Kidney epithelial cell (primary cell): ENCODE measurements around the gene MYPOP. TPM values are rescaled to one million over a fixed set of nuclear protein-coding genes. Genes with fewer than 3 reads are reported as not detected.

Source experiments
- DNase-seq: peaks from one replicate; pipeline ENCODE4 v3.0.0-alpha.2; 2010; ENCODE audit warnings: low read depth
- H3K27me3 ChIP-seq: 2 replicates; pipeline ENCODE4 v1.6.0; 2011; ENCODE audit warnings: low read length; ENCODE audit not compliant: control insufficient read depth, insufficient read depth
- H3K36me3 ChIP-seq: 2 replicates; pipeline ENCODE4 v1.5.1; 2011; ENCODE audit warnings: low read length; ENCODE audit not compliant: control insufficient read depth, insufficient read depth
- H3K4me3 ChIP-seq: 2 replicates; pipeline ENCODE4 v1.5.1; 2011; ENCODE audit warnings: low read depth, mild to moderate bottlenecking, control low read depth, low read length
- total RNA-seq: library from RNA; depleted of rRNA; stranded (reverse); fragments of >200 nt; gene quantifications from 2 replicates; pipeline ENCODE4 v1.2.3, GENCODE V29; 2015
- TF ChIP-seq, protein P1 (sequence below): IDR thresholded peaks from 2 replicates; pipeline ENCODE4 v1.5.1; 2011; ENCODE audit warnings: mild to moderate bottlenecking, moderate library complexity, low read length, control low read depth, inconsistent platforms; ENCODE audit not compliant: insufficient read depth, poor library complexity, severe bottlenecking

The MYPOP gene
- total RNA-seq, 1 donor from 2014 or later: 3.0 TPM

DNA sequence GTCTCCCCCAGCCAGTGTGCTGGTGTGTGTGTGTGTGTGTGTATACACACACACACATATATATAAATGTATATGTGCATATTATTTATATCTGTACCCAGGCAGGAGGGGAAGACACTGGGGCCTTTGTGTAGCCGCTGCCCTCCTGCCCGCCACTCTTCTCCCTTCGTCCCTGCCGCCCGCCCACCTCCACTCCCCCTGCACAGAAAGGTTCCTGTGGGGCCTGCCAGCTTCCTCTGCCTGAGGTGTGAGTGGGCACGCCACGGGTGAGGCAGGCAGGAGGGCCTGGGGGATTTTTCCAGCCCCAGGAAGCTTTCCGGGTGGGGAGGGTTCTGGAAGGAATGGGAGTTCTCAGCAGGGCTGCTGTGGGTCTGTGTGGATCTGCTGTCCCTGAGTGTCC lies 23.4 kb downstream of the MYPOP start:
- H3K27me3 ChIP-seq: no peaks in the 10 kb centered on the region
- TF ChIP-seq, protein P1, sequence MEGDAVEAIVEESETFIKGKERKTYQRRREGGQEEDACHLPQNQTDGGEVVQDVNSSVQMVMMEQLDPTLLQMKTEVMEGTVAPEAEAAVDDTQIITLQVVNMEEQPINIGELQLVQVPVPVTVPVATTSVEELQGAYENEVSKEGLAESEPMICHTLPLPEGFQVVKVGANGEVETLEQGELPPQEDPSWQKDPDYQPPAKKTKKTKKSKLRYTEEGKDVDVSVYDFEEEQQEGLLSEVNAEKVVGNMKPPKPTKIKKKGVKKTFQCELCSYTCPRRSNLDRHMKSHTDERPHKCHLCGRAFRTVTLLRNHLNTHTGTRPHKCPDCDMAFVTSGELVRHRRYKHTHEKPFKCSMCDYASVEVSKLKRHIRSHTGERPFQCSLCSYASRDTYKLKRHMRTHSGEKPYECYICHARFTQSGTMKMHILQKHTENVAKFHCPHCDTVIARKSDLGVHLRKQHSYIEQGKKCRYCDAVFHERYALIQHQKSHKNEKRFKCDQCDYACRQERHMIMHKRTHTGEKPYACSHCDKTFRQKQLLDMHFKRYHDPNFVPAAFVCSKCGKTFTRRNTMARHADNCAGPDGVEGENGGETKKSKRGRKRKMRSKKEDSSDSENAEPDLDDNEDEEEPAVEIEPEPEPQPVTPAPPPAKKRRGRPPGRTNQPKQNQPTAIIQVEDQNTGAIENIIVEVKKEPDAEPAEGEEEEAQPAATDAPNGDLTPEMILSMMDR: no peak
- H3K4me3 ChIP-seq: no peak overlapping the region
- no peak for DNase-seq
- no peaks in the 10 kb centered on the region for H3K36me3 ChIP-seq

DNA sequence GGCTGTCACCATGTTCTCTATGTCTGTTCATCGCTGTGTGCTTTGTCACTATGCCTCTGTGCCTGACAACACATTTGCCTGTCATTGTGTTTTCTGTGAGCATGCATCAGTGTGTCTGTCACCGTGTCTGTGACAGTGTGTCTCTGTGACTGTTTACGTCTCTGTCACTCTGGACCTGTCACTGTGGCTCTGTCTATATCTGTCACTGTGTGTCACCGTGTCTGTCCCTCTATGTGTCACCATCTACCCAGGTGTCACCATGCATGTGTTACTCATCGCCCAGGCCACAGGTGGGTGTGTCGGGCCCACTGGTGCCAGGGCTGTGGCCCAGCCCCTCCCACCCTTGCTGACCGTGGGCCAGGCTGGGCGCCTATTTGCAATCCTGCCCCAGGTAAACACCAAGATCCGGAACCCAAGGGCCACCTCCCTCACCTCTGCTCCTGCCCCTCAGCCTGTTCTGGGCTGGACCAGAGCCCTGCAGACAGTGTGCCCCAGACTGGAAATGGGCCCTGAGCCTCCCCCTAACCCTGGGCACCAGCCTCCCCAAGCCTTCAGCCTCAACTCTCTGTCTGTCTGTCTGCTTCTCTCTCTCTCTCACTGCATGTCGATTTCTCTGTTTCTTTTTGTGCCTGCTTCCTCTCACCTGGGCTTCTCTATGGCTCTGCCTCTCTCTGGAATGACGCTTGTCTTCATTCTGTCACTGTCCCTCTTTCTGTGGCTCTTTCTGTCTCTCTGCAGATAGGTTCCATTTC lies 24.2 kb downstream of the MYPOP start:
- no peak overlapping the region for H3K4me3 ChIP-seq
- H3K36me3 ChIP-seq: no peaks in the 10 kb centered on the region
- no peak for DNase-seq
- TF ChIP-seq, protein P1: no peak
- no peaks in the 10 kb centered on the region for H3K27me3 ChIP-seq

DNA sequence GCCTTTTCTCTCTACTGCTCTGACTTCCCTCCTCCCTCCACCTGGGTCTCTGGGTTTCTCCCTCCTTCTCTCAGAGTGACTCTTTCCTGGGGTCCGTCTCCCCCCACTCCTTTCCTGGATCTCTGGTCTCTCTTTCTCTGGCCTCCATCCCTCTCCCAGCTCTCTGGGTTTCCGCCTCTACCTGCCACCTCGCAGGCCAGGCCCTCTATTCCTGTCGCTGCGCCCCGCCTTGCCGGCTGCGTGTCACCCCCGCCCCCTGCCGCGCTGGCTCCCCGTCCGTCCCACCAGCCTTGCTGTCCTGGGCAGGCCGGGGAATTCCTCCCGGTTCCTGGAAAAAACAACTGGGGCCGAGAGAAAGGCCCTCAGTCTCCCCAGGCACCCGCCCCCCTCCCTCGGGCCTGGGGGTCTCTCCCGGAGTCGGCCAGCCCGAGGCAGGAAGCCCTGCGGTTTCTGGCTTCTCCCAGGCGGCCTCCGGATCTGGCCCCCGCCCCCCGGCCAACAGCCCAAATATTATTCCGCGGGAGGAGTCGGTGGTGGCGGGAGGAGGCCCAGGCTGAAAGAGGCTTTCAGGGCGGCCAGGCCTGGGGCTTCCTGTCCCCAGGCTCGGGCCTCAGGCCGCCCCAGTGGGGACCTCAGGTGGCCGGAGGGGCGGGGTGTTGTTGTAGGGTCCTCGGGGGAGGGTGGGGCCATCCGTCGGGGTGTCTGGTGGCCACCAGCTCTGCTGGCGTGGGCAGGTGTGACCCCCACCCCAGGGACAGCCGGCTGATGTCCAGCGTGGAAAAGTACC lies 25.8 kb downstream of the MYPOP start:
- DNase-seq: no peak
- Histone ChIP-seq H3K27me3 (no peaks in the 10 kb centered on the region), H3K4me3 (no peak overlapping the region), H3K36me3 (no peaks in the 10 kb centered on the region)
- TF ChIP-seq, protein P1: no peak

DNA sequence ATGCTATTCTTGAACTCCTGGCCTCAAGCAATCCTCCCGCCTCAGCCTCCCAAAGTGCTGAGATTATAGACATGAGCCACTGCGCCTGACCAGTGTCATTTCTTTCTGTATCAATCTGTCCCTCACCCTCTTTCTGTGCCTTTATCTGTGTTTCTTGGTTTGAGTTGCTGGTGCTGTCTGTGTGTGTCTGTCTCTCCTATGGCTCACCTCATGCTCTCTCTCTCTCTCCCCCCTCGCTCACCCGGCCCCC lies 26.3 kb downstream of the MYPOP start:
- TF ChIP-seq, protein P1: no peak
- no peak for DNase-seq
- no peaks in the 10 kb centered on the region for H3K27me3 ChIP-seq
- no peak overlapping the region for H3K4me3 ChIP-seq
- H3K36me3 ChIP-seq: no peaks in the 10 kb centered on the region

DNA sequence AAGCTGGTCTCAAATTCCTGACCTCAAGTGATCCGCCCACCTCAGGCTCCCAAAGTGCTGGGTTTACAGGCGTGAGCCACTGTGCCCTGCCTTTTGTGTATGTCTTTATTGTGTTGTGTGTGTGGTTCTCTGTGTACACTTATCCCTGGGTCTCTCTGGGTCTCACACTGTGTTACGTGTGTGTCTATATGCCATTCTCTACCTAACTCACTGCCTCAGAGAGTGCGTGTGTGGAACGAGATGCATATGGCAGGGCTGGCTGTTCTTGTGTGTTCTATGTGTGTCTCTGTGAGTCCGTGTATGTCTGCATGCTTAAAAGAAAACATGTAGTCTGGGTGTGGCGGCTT lies 27.8 kb downstream of the MYPOP start:
- Histone ChIP-seq H3K27me3 (no peaks in the 10 kb centered on the region), H3K36me3 (no peaks in the 10 kb centered on the region), H3K4me3 (no peak overlapping the region)
- TF ChIP-seq, protein P1: no peak
- DNase-seq: no peak
